Dermis microvascular lymphatic vessel endothelial cell (primary cell): ENCODE results near the gene TBC1D9. TPM values are rescaled to one million over a fixed set of nuclear protein-coding genes. Genes with fewer than 3 reads are reported as not detected.
"Not testable (repeated sequence)": the region's sequence is repeated elsewhere in the genome, so short reads cannot be mapped to it uniquely, and the experiment has no call there.

ENCODE experiments used
- DNase-seq, 2 donors: peaks; one replicate each; pipeline versions ENCODE4 v3.0.0 to v3.0.0-alpha.2; 2010; ENCODE audit warnings: low read depth in 2 of 2
- total RNA-seq: library from RNA; depleted of rRNA; stranded (reverse); fragments of >200 nt; gene quantifications from 2 replicates; pipeline ENCODE4 v1.2.1, GENCODE V29; 2014

TBC1D9 gene
- total RNA-seq = 47.2 and 68.8 TPM in 2 replicates

- peak; percentile 94 to 97 for DNase-seq
Observed at GRCh38 chr4:140756319-140757231, at the start of gene TBC1D9. TSS of gene TBC1D9 (minus strand) at chr4:140756385. CDS start at chr4:140756045, 340 bp downstream.

GRCh38 chr4:140805293-140805692, 49.1 kb upstream of the TBC1D9 start:
- no peak for DNase-seq

- no peak for DNase-seq
Observed at GRCh38 chr4:140802591-140802990, 46.4 kb upstream of the TBC1D9 start.

- no peak for DNase-seq
Observed at GRCh38 chr4:140800666-140801065, 44.5 kb upstream of the TBC1D9 start.

GRCh38 chr4:140799686-140800225, 43.6 kb upstream of the TBC1D9 start:
- DNase-seq = no peak

- DNase-seq = no peak
Observed at GRCh38 chr4:140793291-140793690, 37.1 kb upstream of the TBC1D9 start.

GRCh38 chr4:140790765-140791164, 34.6 kb upstream of the TBC1D9 start:
- DNase-seq = no peak

- DNase-seq = no peak
Observed at GRCh38 chr4:140790171-140790570, 34.0 kb upstream of the TBC1D9 start.

GRCh38 chr4:140789759-140790158, 33.6 kb upstream of the TBC1D9 start:
- DNase-seq = no peak

- DNase-seq = not testable (repeated sequence)
Observed at GRCh38 chr4:140782787-140783186, 26.6 kb upstream of the TBC1D9 start.

- no peak for DNase-seq
Observed at GRCh38 chr4:140781596-140781995, 25.4 kb upstream of the TBC1D9 start.

- DNase-seq = no peak
Observed at GRCh38 chr4:140777894-140778293, 21.7 kb upstream of the TBC1D9 start.

- no peak for DNase-seq
Observed at GRCh38 chr4:140777386-140777785, 21.2 kb upstream of the TBC1D9 start.

GRCh38 chr4:140776556-140776955, 20.4 kb upstream of the TBC1D9 start:
- DNase-seq = no peak

GRCh38 chr4:140774956-140775355, 18.8 kb upstream of the TBC1D9 start:
- DNase-seq = no peak

- DNase-seq = no peak
Observed at GRCh38 chr4:140774510-140774909, 18.3 kb upstream of the TBC1D9 start.

- no peak for DNase-seq
Observed at GRCh38 chr4:140769209-140769608, 13.0 kb upstream of the TBC1D9 start.

GRCh38 chr4:140764785-140765392, 8.7 kb upstream of the TBC1D9 start:
- DNase-seq = no peak

- DNase-seq = no peak
Observed at GRCh38 chr4:140762202-140762601, 6.0 kb upstream of the TBC1D9 start.

GRCh38 chr4:140757232-140757630, 1.0 kb upstream of the TBC1D9 start:
- no peak for DNase-seq

GRCh38 chr4:140755774-140756318, 339 bp downstream of the TBC1D9 start:
- DNase-seq = peak in 1 of 2 donors; percentile 48
